Activated CD8-positive, alpha-beta memory T cell treated with anti-CD3 and anti-CD28 coated beads for 48 hours (primary cell): ENCODE data around the gene ACSF2.

Experiments
- DNase-seq, 3 experiments: peaks; one replicate each; pipeline ENCODE4 v3.0.0-alpha.2; 2020; ENCODE audit warnings: low read depth in 2 of 3, low spot score in 2 of 3

The ACSF2 gene

GRCh38 chr17:50439008-50439407 lies 13.0 kb downstream of the ACSF2 start:
- DNase-seq: no peak

- no peak for DNase-seq
Observed at GRCh38 chr17:50440172-50440837, 14.3 kb downstream of the ACSF2 start.

- DNase-seq: no peak
Observed at GRCh38 chr17:50440838-50441829, 15.1 kb downstream of the ACSF2 start.

- no peak for DNase-seq
Observed at GRCh38 chr17:50443505-50443974, 17.5 kb downstream of the ACSF2 start.

GRCh38 chr17:50444841-50445715 lies 19.1 kb downstream of the ACSF2 start:
- DNase-seq: no peak

GRCh38 chr17:50445730-50446325 lies 19.8 kb downstream of the ACSF2 start:
- no peak for DNase-seq

- DNase-seq: no peak
Observed at GRCh38 chr17:50447870-50448595, 22.0 kb downstream of the ACSF2 start.

GRCh38 chr17:50448643-50449042 lies 22.6 kb downstream of the ACSF2 start:
- no peak for DNase-seq

- no peak for DNase-seq
Observed at GRCh38 chr17:50451943-50452629, 26.1 kb downstream of the ACSF2 start.

- DNase-seq: no peak
Observed at GRCh38 chr17:50452630-50453300, 26.7 kb downstream of the ACSF2 start.

GRCh38 chr17:50453901-50454300 lies 27.9 kb downstream of the ACSF2 start:
- DNase-seq: no peak

- no peak for DNase-seq
Observed at GRCh38 chr17:50457621-50458020, 31.6 kb downstream of the ACSF2 start.

GRCh38 chr17:50458270-50458669 lies 32.3 kb downstream of the ACSF2 start:
- no peak for DNase-seq

- no peak for DNase-seq
Observed at GRCh38 chr17:50458701-50459676, 33.0 kb downstream of the ACSF2 start.

- no peak for DNase-seq
Observed at GRCh38 chr17:50459756-50460155, 33.7 kb downstream of the ACSF2 start.

GRCh38 chr17:50460831-50461526 lies 35.0 kb downstream of the ACSF2 start:
- no peak for DNase-seq

- no peak for DNase-seq
Observed at GRCh38 chr17:50461550-50462132, 35.6 kb downstream of the ACSF2 start.
